IMR-90 (cell line): ENCODE results near the gene SURF4. TPM values are rescaled to one million over a fixed set of nuclear protein-coding genes. Genes with fewer than 3 reads are reported as not detected.

Experiments
- ATAC-seq: fragments of 200-7000 bp; cut with Tn5 transposase; 2 replicates; pipeline ENCODE4 v1.9.1; 2020; ENCODE audit warnings: low read depth, mild to moderate bottlenecking, moderate library complexity
- BruUV-seq: library from RNA; stranded (reverse); fragments of 400-500 nt; replicated peaks from 2 replicates; lab custom pipeline; 2021; lab: Mats Ljungman, UMichigan
- CTCF ChIA-PET: fragments of 300-600 bp; formaldehyde crosslinking; extraction: SDS; loops from one replicate; lab custom pipeline; 2021; ENCODE audit warnings: antibody characterized with exemption; lab: Yijun Ruan, JAX
- POLR2A ChIA-PET: fragments of 300-600 bp; sonication (Branson Sonifier 250); formaldehyde crosslinking; loops from one replicate; lab custom pipeline; 2022; ENCODE audit warnings: antibody characterized with exemption; ENCODE audit not compliant: unreplicated experiment; lab: Charles Lee
- DNase-seq: peaks from one replicate; pipeline ENCODE4 v3.0.0; 2013
- H2AFZ ChIP-seq: replicated peaks from 2 replicates; pipeline ENCODE3; 2013; ENCODE audit warnings: low read length, mild to moderate bottlenecking; ENCODE audit not compliant: poor library complexity
- H2AK5ac ChIP-seq: 2 replicates; pipeline ENCODE4 v1.6.1; 2013; ENCODE audit warnings: low read depth, low read length, inconsistent platforms
- H2AK9ac ChIP-seq: replicated peaks from 2 replicates; pipeline ENCODE3; 2013; ENCODE audit warnings: mild to moderate bottlenecking, low read depth, low read length, moderate library complexity; ENCODE audit not compliant: poor library complexity
- H2BK120ac ChIP-seq: 2 replicates; pipeline ENCODE4 v1.6.1; 2013; ENCODE audit warnings: low read depth, low read length, inconsistent platforms
- H2BK15ac ChIP-seq: 3 replicates; pipeline ENCODE4 v1.6.1; 2013; ENCODE audit warnings: low read depth, low read length, inconsistent platforms
- H2BK20ac ChIP-seq: 2 replicates; pipeline ENCODE4 v1.6.1; 2013; ENCODE audit warnings: low read depth, mild to moderate bottlenecking, inconsistent platforms, low read length, moderate library complexity
- H2BK5ac ChIP-seq: 2 replicates; pipeline ENCODE4 v1.6.1; 2013; ENCODE audit warnings: mild to moderate bottlenecking, low read depth, low read length, inconsistent platforms; ENCODE audit not compliant: poor library complexity, severe bottlenecking
- H3K14ac ChIP-seq: replicated peaks from 2 replicates; pipeline ENCODE4 v1.6.1; 2013; ENCODE audit warnings: low read depth, low read length, inconsistent platforms
- H3K18ac ChIP-seq: 2 replicates; pipeline ENCODE4 v1.6.1; 2013; ENCODE audit warnings: low read depth, low read length, control low read depth
- H3K23ac ChIP-seq: 2 replicates; pipeline ENCODE4 v1.6.1; 2013; ENCODE audit warnings: low read depth, low read length, inconsistent platforms
- H3K27ac ChIP-seq: 2 replicates; pipeline ENCODE4 v1.5.1; 2013; ENCODE audit warnings: mild to moderate bottlenecking, control low read depth, low read length; ENCODE audit not compliant: insufficient read depth
- H3K27me3 ChIP-seq: 2 replicates; pipeline ENCODE4 v1.6.1; 2013; ENCODE audit warnings: low read length; ENCODE audit not compliant: control insufficient read depth, insufficient read depth
- H3K36me3 ChIP-seq: 2 replicates; pipeline ENCODE4 v1.6.1; 2013; ENCODE audit warnings: low read length, mixed read lengths; ENCODE audit not compliant: control insufficient read depth, insufficient read depth
- H3K4ac ChIP-seq: 2 replicates; pipeline ENCODE4 v1.6.1; 2013; ENCODE audit warnings: low read depth, low read length, inconsistent platforms
- H3K4me1 ChIP-seq: 2 replicates; pipeline ENCODE4 v1.6.1; 2013; ENCODE audit warnings: low read length, mixed read lengths; ENCODE audit not compliant: control insufficient read depth, insufficient read depth
- H3K4me2 ChIP-seq: 2 replicates; pipeline ENCODE4 v1.6.1; 2013; ENCODE audit warnings: low read depth, mild to moderate bottlenecking, control low read depth, low read length, moderate library complexity
- H3K4me3 ChIP-seq: 2 replicates; pipeline ENCODE4 v1.5.1; 2013; ENCODE audit warnings: low read depth, mild to moderate bottlenecking, control low read depth, low read length, moderate library complexity; ENCODE audit not compliant: insufficient read depth
- H3K56ac ChIP-seq: 2 replicates; pipeline ENCODE4 v1.6.1; 2013; ENCODE audit warnings: low read length, inconsistent platforms; ENCODE audit not compliant: insufficient read depth; ENCODE audit errors: extremely low read depth
- H3K79me1 ChIP-seq, 2 experiments: 2 replicates each; pipeline ENCODE4 v1.6.1; 2013; ENCODE audit warnings: low read length in 2 of 2, inconsistent platforms in 1 of 2, low read depth in 1 of 2
- H3K9ac ChIP-seq: 2 replicates; pipeline ENCODE4 v1.6.1; 2013; ENCODE audit warnings: low read depth, low read length, control low read depth
- H3K9me1 ChIP-seq: 2 replicates; pipeline ENCODE4 v1.6.1; 2013; ENCODE audit warnings: low read length, inconsistent platforms; ENCODE audit not compliant: insufficient read depth
- H3K9me3 ChIP-seq: 2 replicates; pipeline ENCODE4 v1.6.1; 2013; ENCODE audit warnings: low read length; ENCODE audit not compliant: control insufficient read depth, insufficient read depth
- H4K20me1 ChIP-seq: 2 replicates; pipeline ENCODE4 v1.6.1; 2013; ENCODE audit warnings: low read length, inconsistent platforms; ENCODE audit not compliant: insufficient read depth
- H4K5ac ChIP-seq: 2 replicates; pipeline ENCODE4 v1.6.1; 2013; ENCODE audit warnings: mild to moderate bottlenecking, low read depth, low read length, control low read depth
- H4K8ac ChIP-seq, 2 experiments: 2 replicates each; pipeline ENCODE4 v1.6.1; 2013; ENCODE audit warnings: low read depth in 2 of 2, low read length in 2 of 2, control low read depth in 1 of 2, inconsistent platforms in 1 of 2
- H4K91ac ChIP-seq: 2 replicates; pipeline ENCODE4 v1.6.1; 2013; ENCODE audit warnings: low read depth, low read length, inconsistent platforms; ENCODE audit not compliant: insufficient read depth
- BHLHE40 ChIP-seq: fragments of 150-350 bp; IDR thresholded peaks from 2 replicates; pipeline ENCODE4 v1.6.1; 2016; ENCODE audit warnings: mild to moderate bottlenecking, low read depth, low read length
- CEBPB ChIP-seq: IDR thresholded peaks from 2 replicates; pipeline ENCODE4 v1.6.1; 2012; ENCODE audit warnings: low read depth, low read length, improper control_type of control experiment
- CHD1 ChIP-seq: IDR thresholded peaks from 2 replicates; pipeline ENCODE4 v1.6.1; 2012; ENCODE audit warnings: low read depth, low read length, improper control_type of control experiment
- MAFK ChIP-seq: IDR thresholded peaks from 2 replicates; pipeline ENCODE4 v1.6.1; 2012; ENCODE audit warnings: low read depth, low read length, improper control_type of control experiment
- MAZ ChIP-seq: IDR thresholded peaks from 2 replicates; pipeline ENCODE4 v1.6.1; 2012; ENCODE audit warnings: low read depth, mild to moderate bottlenecking, low read length, improper control_type of control experiment, moderate library complexity, borderline replicate concordance
- NFE2L2 ChIP-seq: fragments of 150-350 bp; IDR thresholded peaks from 2 replicates; pipeline ENCODE4 v1.6.1; 2016; ENCODE audit warnings: low read depth, mild to moderate bottlenecking, low read length
- POLR2A ChIP-seq: IDR thresholded peaks from 2 replicates; pipeline ENCODE4 v1.6.1; 2012; ENCODE audit warnings: mild to moderate bottlenecking, low read depth, low read length
- RAD21 ChIP-seq: IDR thresholded peaks from 2 replicates; pipeline ENCODE4 v1.6.1; 2012; ENCODE audit warnings: low read length, improper control_type of control experiment
- RCOR1 ChIP-seq: IDR thresholded peaks from 2 replicates; pipeline ENCODE4 v1.6.1; 2012; ENCODE audit warnings: mild to moderate bottlenecking, low read length, improper control_type of control experiment; ENCODE audit not compliant: insufficient replicate concordance
- RFX5 ChIP-seq: IDR thresholded peaks from 2 replicates; pipeline ENCODE4 v1.8.0; 2012; ENCODE audit warnings: low read depth, mild to moderate bottlenecking, low read length, moderate library complexity
- WGBS, 2 experiments: methylation state at CpG; one replicate each; pipeline versions ENCODE4 v1.1.5 to v1.1.7; 2013; ENCODE audit warnings: missing lambda C conversion rate in 2 of 2; ENCODE audit not compliant: insufficient read length in 1 of 2; ENCODE audit errors: extremely low coverage in 2 of 2; 5-methylcytosine and 5-hydroxymethylcytosine counted together
- dilution Hi-C: fragments of 300-500 bp; cut with HindIII; formaldehyde crosslinking; loops from one replicate; pipeline ENCODE4 v1.14.3; 2018; ENCODE audit warnings: low sequenced_read_pairs; ENCODE audit not compliant: unreplicated experiment
- in situ Hi-C: fragments of 300-500 bp; cut with MboI; formaldehyde crosslinking; loops from 3 replicates; pipeline ENCODE4 v1.14.3; 2019; ENCODE audit warnings: low sequenced_read_pairs, inconsistent platforms, mixed read lengths
- intact Hi-C: fragments of 100-400 bp; cut with micrococcal nuclease; formaldehyde crosslinking; loops from 2 replicates; pipeline ENCODE4 v1.10.0; 2022
- polyA plus RNA-seq, 3 experiments: library from polyadenylated mRNA; depleted of rRNA; stranded (reverse); fragments of >200 nt; gene quantifications; 2 replicates each; pipeline ENCODE4 v1.2.3, GENCODE V29; 2012; ENCODE audit warnings: low replicate concordance in 1 of 3
- total RNA-seq: library from RNA; depleted of rRNA; stranded (reverse); fragments of >200 nt; gene quantifications from 2 replicates; pipeline ENCODE4 v1.2.3, GENCODE V29; 2012
- TF ChIP-seq, protein P1 (sequence below): conservative IDR thresholded peaks from 2 replicates; pipeline ENCODE4 v1.5.1; 2012; ENCODE audit warnings: mild to moderate bottlenecking, low read depth, low read length, improper control_type of control experiment
- TF ChIP-seq, protein P2 (sequence below): fragments of 150-350 bp; IDR thresholded peaks from 2 replicates; pipeline ENCODE4 v1.6.1; 2017; ENCODE audit warnings: mild to moderate bottlenecking, antibody characterized with exemption, low read length, low read depth
- TF ChIP-seq, protein P3 (sequence below): fragments of 150-350 bp; IDR thresholded peaks from 2 replicates; pipeline ENCODE4 v1.6.1; 2016; ENCODE audit warnings: low read depth, mild to moderate bottlenecking, low read length, moderate library complexity, borderline replicate concordance

SURF4 gene
- total and polyA plus RNA-seq, 2 of the 4 experiments (the other 2 are of a cell fraction) = 307 to 532 TPM

DNA sequence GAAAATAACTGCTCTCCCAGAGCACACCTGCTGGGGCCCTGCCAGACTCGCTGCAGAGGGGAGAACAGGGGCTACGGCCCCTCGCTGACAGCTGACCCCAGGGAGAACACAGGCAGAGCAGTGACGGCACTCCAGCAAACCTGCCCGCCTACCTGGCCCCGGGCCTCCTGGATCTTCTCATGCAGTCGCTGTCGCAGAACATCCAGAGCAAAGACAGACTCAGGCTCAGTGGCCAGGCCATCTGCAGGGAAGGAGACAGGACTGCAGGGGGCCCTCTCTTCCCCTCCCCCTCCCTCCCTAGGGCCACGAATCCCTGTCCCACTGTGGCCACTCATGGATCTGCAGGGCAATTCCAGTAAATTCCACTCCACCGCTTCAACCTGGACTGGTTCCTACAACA lies 42.3 kb downstream of the SURF4 start:
- no peak overlapping the region for H2BK5ac ChIP-seq
- BruUV-seq = no TSS peak
- POLR2A ChIA-PET = no interaction called here
- no peak for DNase-seq
- H3K23ac ChIP-seq = no peak overlapping the region
- no peak overlapping the region for H3K14ac ChIP-seq
- no peak overlapping the region for H4K8ac ChIP-seq
- no peak overlapping the region for H2AK5ac ChIP-seq
- no peaks in the 10 kb centered on the region for H3K4me1 ChIP-seq
- no peaks in the 10 kb centered on the region for H3K9me3 ChIP-seq
- no peak overlapping the region for H3K18ac ChIP-seq
- no peak overlapping the region for H2AFZ ChIP-seq
- H3K27me3 ChIP-seq = no peaks in the 10 kb centered on the region
- H3K27ac ChIP-seq = no peak overlapping the region
- dilution Hi-C loops (no loop called here), in situ Hi-C loops (no loop called here), intact Hi-C loops (no loop called here)
- ATAC-seq = no peak
- no peak overlapping the region for H2BK15ac ChIP-seq
- no peak overlapping the region for H3K4me2 ChIP-seq
- H4K20me1 ChIP-seq = no peaks in the 10 kb centered on the region; the same call in 1 of the 2 replicates
- CTCF ChIA-PET = no interaction called here
- no peak overlapping the region for H2AK9ac ChIP-seq
- H4K91ac ChIP-seq = no peak overlapping the region
- H2BK20ac ChIP-seq = no peak overlapping the region
- H3K79me1 ChIP-seq = peaks cover 17 to 34% of the 10 kb centered on the region in 2 experiments; a peak in 3 of 4 replicates
- no peak overlapping the region for H3K4me3 ChIP-seq
- TF ChIP-seq POLR2A (no peak), RFX5 (no peak), NFE2L2 (no peak), MAZ (no peak), RAD21 (no peak), RCOR1 (no peak), CHD1 (no peak), BHLHE40 (no peak), MAFK (no peak), CEBPB (no peak)
- TF ChIP-seq, protein P1, sequence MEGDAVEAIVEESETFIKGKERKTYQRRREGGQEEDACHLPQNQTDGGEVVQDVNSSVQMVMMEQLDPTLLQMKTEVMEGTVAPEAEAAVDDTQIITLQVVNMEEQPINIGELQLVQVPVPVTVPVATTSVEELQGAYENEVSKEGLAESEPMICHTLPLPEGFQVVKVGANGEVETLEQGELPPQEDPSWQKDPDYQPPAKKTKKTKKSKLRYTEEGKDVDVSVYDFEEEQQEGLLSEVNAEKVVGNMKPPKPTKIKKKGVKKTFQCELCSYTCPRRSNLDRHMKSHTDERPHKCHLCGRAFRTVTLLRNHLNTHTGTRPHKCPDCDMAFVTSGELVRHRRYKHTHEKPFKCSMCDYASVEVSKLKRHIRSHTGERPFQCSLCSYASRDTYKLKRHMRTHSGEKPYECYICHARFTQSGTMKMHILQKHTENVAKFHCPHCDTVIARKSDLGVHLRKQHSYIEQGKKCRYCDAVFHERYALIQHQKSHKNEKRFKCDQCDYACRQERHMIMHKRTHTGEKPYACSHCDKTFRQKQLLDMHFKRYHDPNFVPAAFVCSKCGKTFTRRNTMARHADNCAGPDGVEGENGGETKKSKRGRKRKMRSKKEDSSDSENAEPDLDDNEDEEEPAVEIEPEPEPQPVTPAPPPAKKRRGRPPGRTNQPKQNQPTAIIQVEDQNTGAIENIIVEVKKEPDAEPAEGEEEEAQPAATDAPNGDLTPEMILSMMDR = no peak
- TF ChIP-seq, protein P2, sequence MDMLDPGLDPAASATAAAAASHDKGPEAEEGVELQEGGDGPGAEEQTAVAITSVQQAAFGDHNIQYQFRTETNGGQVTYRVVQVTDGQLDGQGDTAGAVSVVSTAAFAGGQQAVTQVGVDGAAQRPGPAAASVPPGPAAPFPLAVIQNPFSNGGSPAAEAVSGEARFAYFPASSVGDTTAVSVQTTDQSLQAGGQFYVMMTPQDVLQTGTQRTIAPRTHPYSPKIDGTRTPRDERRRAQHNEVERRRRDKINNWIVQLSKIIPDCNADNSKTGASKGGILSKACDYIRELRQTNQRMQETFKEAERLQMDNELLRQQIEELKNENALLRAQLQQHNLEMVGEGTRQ = no peak
- TF ChIP-seq, protein P3, sequence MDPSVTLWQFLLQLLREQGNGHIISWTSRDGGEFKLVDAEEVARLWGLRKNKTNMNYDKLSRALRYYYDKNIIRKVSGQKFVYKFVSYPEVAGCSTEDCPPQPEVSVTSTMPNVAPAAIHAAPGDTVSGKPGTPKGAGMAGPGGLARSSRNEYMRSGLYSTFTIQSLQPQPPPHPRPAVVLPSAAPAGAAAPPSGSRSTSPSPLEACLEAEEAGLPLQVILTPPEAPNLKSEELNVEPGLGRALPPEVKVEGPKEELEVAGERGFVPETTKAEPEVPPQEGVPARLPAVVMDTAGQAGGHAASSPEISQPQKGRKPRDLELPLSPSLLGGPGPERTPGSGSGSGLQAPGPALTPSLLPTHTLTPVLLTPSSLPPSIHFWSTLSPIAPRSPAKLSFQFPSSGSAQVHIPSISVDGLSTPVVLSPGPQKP = no peak
- 100% methylated on average over 2 of the region's 10 CpGs; no CpG with 5 or more reads in 1 of the 2 experiments for WGBS, 2 experiments
- no peak overlapping the region for H4K5ac ChIP-seq
- H3K4ac ChIP-seq = no peak overlapping the region
- H3K9me1 ChIP-seq = peaks cover 10% of the 10 kb centered on the region; the same call in 1 of the 2 replicates
- no peak overlapping the region for H2BK120ac ChIP-seq
- no peak overlapping the region for H3K9ac ChIP-seq
- no peak overlapping the region for H3K56ac ChIP-seq
- H3K36me3 ChIP-seq = peaks cover 35% of the 10 kb centered on the region
